GM18498 (cell line): ENCODE measurements around the gene KPNA3.
"Not testable (repeated sequence)": the region's sequence is repeated elsewhere in the genome, so short reads cannot be mapped to it uniquely, and the experiment has no call there.

ENCODE experiments used
- ATAC-seq: cut with Tn5 transposase; IDR thresholded peaks from one replicate; pipeline ENCODE4 v1.9.1; 2021; ENCODE audit warnings: mild to moderate bottlenecking, moderate library complexity; ENCODE audit not compliant: unreplicated experiment

KPNA3 gene

DNA sequence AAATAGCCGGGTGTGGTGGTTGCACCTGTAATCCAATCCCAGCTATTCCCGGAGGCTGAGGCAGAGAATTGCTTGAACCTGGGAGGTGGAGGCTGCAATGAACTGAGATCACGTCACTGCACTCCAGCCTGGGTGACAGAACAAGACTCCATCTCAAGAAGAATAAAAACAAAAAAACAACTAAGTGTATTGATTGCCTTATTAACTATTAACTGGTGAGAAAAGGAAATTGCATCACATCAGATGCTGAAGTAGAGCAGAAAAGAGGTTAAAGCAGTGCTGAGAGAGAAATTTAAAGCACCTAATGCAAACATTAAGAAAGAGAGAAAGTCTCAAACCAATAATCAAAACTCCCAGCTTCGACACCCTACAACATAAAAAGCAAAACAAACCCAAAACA lies 38.3 kb downstream of the KPNA3 start:
- no peak for ATAC-seq

GRCh38 chr13:49749848-49750247 lies 42.6 kb downstream of the KPNA3 start:
- ATAC-seq = no peak

DNA sequence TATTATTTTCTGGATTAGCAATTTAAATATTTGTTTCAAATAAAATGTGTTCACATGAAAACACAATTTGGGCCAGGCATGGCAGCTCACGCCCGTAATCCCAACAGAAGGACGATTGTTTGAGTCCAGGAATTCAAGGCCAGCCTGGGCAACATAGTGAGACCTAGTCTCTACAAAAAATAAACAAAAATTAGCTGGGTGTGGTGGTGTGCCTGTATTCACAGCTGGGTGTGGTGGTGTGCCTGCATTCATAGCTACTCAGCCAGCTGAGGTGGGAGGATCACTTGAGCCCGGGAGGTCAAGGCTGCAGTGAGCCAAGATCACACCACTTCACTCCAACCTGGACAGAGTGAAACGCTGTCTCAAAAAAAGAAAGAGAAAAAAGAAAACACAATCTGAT lies 46.4 kb downstream of the KPNA3 start:
- ATAC-seq = no peak

DNA sequence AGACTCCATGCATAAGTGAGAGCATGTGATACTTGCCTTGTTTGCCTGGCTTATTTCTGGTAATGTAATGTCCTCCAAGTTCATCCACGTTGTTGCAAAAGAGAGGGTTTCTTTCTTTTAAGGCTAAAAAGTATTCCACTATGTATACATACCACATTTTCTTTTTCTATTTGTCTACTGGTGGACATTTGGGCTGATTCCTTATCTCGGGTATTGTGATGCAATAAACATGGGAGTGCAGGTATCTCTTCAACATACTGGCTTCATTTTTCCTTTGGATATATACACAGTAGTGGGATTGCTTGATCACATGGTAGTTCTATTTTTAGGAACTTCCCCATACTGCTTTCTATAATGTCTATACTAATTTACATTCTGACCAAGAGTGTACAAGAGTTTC lies 51.6 kb downstream of the KPNA3 start:
- ATAC-seq = no peak

- no peak for ATAC-seq
Observed at GRCh38 chr13:49739498-49740187, 52.8 kb downstream of the KPNA3 start.

GRCh38 chr13:49733181-49733951 lies 59.1 kb downstream of the KPNA3 start:
- no peak for ATAC-seq

DNA sequence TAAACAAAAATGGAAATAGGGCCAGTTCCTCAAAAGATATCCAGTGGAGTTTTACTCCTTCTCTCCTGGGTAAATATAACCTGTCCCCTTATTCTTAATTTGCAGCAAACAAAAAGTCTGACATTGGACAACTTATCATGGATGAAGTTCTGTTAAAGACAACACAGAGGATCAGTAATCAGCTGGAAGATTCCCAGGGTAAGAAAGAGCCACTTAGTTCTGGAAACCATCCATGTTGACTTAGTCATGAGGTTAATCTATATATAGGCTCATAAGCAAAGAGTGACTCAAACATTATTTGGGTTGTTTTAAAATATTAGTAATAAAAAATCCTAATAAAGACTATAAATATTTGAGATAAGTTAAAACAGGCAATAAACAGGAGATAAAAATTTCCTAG lies 60.7 kb downstream of the KPNA3 start:
- no peak for ATAC-seq

- no peak for ATAC-seq
Observed at GRCh38 chr13:49716615-49717014, 75.9 kb downstream of the KPNA3 start.

GRCh38 chr13:49714757-49715156 lies 77.7 kb downstream of the KPNA3 start:
- no peak for ATAC-seq

- ATAC-seq = no peak
Observed at GRCh38 chr13:49711218-49711863, 81.1 kb downstream of the KPNA3 start.

DNA sequence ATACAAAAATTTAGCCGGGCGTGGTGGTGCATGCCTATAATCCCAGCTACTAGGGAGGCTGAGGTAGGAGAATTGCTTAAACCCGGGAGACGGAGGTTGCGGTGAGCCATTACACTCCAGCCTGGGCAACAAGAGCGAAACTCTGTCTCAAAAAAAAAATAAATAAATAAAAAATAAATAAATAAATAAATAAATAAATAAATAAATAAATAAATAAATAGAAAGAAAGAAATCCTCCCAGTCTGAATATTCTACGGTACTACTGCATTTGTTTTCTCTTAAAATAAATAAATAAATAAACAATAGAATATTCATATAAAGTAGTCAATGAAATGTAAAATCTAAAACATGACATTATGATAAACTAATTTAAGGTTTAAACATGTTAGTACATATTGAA lies 88.2 kb downstream of the KPNA3 start:
- ATAC-seq = not testable (repeated sequence)

GRCh38 chr13:49701491-49701890 lies 91.0 kb downstream of the KPNA3 start:
- no peak for ATAC-seq

DNA sequence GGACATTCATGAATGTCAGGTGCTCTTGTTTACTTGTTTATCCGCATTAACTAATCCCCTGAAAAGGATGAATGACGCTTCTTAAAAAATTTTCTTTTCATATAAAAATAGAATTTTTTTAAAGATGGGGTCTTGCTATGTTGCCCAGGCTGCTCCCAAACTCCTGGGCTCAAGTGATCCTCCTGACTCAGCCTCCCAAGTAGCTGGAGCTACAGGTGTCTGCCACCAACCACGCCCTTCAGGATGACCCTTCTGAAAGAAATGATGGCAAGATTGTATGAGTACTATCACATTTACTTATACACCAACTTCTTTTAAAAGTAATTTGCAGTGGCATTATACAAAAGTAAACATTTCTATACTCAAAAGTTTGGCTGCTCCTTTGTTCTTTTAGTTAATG lies 95.0 kb downstream of the KPNA3 start:
- ATAC-seq = no peak

DNA sequence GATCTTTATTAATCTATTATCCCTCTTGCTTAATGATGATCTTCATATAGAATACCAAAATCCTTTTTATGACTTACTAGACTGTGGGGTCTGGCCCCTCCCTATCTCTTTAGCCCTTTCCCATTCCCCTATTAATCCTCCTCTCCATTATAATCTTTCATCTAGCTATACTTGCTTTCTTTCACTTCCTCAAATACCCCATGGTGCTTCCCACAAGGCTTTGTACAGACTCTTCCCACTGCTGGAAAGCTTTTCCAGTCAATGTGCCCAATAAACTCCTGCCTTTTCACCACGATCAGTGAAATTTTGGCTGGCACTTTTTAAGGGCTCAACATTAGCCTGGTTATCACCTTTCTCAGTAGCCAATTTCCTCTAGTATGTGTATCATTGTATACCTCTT lies 98.0 kb downstream of the KPNA3 start:
- no peak for ATAC-seq

DNA sequence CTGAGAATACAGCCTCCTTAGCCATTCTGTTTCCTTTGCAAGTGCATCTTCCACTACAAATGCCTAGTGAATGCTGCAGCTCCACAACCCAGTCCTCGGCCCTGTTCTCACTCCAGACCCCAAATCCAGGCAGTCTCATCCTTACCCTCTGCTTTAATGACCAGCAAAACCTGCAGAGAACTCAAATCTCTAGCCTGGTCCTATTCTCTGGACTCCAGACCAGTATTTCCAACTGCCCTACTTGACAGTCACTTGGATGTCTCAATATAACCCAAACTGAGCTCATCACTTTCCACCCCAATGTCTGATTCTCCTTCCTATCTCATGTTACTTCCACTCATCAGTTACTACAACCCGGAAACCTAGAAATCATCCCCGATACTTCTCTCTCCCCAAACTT lies 98.6 kb downstream of the KPNA3 start:
- ATAC-seq = no peak

DNA sequence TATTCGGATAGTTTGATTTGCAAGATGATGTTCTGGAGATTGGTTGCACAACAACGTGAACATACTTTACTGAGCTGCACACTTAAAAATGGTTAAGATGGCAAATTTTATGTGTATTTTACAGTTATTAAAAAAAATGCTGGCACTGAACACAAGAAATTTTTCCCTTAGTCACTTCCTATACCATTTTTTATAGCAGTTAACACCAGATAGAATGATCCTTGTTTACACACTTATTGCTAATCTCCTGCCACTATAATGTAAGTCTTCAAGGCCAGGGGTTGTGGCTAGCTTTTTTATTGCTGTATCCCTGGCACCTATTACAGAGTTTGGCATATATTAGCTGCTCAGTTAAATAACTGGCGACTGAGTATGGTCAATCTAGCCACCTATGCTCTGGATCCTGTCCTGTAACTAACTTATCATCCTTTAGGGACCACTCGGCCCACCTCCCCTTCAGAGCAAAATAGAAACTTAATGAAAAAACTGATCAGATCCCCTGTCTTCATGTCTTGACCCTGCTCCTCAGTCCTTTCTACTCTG lies 99.2 kb downstream of the KPNA3 start:
- ATAC-seq = no peak

DNA sequence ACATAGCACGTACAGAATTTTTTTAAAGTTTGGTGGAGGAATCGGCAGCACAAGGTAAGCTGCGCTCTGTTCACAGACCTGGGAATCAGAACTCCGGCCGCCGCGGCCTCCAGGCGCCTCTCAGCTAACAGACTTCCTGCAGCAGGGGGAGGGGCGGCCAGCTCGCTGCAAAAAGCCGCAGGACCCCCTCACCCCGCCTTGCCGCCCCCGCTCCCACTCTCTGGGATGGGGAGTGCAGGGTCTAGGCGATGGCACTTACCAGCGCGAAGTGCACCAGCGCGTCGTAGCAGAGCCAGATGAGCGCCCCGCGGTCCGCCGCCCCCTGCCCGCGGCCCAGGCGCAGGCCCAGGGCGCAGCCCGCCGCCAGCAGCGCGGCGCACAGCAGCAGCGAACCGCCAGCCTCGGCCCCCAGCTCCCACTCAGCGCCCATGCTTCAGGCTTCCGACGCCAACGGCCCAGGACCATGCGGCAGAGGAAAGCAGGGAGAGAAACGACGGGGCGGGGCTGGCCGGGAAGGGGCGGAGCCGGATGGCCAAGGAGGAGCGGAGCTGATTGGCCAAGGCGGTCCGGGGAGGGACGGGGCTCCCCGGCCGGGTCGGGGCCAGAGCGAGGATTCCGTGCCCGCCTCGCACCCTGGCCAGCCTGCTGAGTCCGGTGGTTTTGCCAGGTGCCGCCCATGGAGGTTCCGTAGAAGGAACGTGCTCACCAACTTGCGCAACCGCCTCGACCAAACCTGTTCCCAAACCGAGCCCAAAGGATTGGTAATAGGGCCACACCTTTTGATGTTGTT lies 101.3 kb downstream of the KPNA3 start, which contains the start of gene EBPL:
TSS of gene EBPL (minus strand) at position 492 of the 790 bp plus-strand sequence. CDS start at position 430, 62 bp downstream.
- ATAC-seq = peak; percentile 99

DNA sequence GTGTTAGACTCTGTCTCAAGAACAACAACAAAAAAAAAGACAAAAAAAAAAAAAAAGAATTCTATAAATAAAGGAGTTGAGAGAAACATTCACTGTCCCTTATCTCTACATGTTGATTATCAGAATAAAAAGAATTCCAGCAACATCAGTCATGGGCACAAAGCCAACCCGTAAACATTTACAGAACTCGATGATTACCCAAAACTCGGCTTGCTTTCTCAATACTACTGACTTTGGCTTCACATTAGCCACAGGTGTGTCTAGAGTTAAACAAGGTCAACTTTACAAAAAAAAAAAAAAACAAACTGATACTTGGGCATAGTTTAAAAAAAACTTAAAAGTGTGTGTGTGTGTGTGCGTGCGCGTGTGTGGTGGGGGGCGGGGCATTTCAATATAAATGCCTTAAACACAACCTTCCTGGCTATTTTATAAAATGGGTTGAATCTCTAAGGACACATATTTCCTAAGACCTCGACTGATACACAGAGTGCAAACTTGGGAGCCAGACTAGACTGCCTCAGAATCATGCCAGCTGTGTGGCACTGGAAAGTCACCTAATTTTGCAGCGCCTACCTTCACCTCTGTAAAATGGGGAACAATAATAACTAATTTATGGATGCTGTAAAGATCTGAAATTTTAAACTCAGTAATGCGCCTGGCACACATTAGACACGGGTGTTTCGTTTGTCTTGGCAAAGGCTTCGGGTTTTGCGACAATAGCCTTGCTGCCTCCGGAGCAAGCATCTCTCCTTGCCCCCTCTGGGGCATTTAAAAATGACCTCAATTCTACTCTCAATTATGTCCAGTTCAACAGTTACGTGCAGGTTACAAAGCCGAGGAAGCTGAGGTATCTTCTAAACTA lies 102.1 kb downstream of the KPNA3 start:
- peak; percentile 18 for ATAC-seq

DNA sequence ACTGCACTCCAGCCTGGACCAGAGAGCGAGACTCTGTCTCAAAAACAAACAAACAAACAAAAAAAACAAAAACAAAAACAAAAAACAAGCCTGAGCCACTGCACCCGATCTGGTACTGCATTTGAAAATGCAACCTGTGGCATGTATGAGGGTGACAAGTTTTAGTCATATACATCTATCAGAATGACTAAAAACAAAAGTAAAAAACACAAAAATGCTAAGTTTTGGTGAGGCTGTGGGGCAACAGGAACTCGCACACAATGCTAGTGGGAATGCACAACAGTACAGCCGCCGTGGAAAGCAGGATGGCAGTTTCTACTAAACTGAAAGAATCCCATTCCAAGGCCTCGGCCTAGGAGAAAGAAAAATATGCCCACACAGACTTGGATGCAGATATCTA lies 109.0 kb downstream of the KPNA3 start:
- peak; percentile 71 for ATAC-seq
